Loucy (cell line): Measurements from ENCODE around the gene TMEM259.

Experiments used
- H2AFZ ChIP-seq: fragments of 200-600 bp; sonication (generic); 2 replicates; pipeline ENCODE4 v1.6.0; 2016; ENCODE audit warnings: antibody characterized with exemption, mild to moderate bottlenecking, low read length, moderate library complexity
- H3F3A ChIP-seq: fragments of 200-600 bp; 2 replicates; pipeline ENCODE4 v1.6.0; 2016; ENCODE audit warnings: antibody characterized with exemption, low read depth, mild to moderate bottlenecking
- H3K27me3 ChIP-seq: fragments of 200-600 bp; sonication (generic); 2 replicates; pipeline ENCODE4 v1.6.1; 2014; ENCODE audit warnings: low read length, mild to moderate bottlenecking; ENCODE audit not compliant: insufficient read depth, poor library complexity, severe bottlenecking
- H3K36me3 ChIP-seq: fragments of 200-600 bp; sonication (generic); 2 replicates; pipeline ENCODE4 v1.6.1; 2016; ENCODE audit warnings: low read length; ENCODE audit not compliant: insufficient read depth
- H3K4me1 ChIP-seq: fragments of 200-600 bp; sonication (generic); 2 replicates; pipeline ENCODE4 v1.5.1; 2014; ENCODE audit warnings: low read length, mild to moderate bottlenecking; ENCODE audit not compliant: insufficient read depth, poor library complexity, severe bottlenecking
- H3K4me2 ChIP-seq: fragments of 200-600 bp; sonication (generic); 2 replicates; pipeline ENCODE4 v1.6.0; 2014; ENCODE audit warnings: antibody characterized with exemption, low read length, low read depth, mild to moderate bottlenecking; ENCODE audit not compliant: poor library complexity, severe bottlenecking
- H3K4me3 ChIP-seq: fragments of 200-600 bp; sonication (generic); 2 replicates; pipeline ENCODE4 v1.5.1; 2014; ENCODE audit warnings: low read length, mild to moderate bottlenecking, mixed read lengths; ENCODE audit not compliant: poor library complexity, severe bottlenecking
- H3K79me2 ChIP-seq: fragments of 200-600 bp; sonication (generic); 2 replicates; pipeline ENCODE4 v1.6.1; 2014; ENCODE audit warnings: low read length; ENCODE audit not compliant: insufficient read depth
- H3K9ac ChIP-seq: fragments of 200-600 bp; sonication (generic); 2 replicates; pipeline ENCODE4 v1.6.0; 2014; ENCODE audit warnings: mild to moderate bottlenecking, low read depth, low read length, moderate library complexity; ENCODE audit not compliant: poor library complexity, severe bottlenecking
- H3K9me2 ChIP-seq: fragments of 200-600 bp; sonication (generic); replicated peaks from 2 replicates; pipeline ENCODE4 v1.6.1; 2016; ENCODE audit warnings: low read depth, low read length, mixed read lengths
- H3K9me3 ChIP-seq: fragments of 200-600 bp; sonication (generic); 2 replicates; pipeline ENCODE4 v1.6.1; 2014; ENCODE audit warnings: mild to moderate bottlenecking, antibody characterized with exemption, low read length, low read depth; ENCODE audit not compliant: insufficient read depth
- H4K20me1 ChIP-seq: fragments of 200-600 bp; sonication (generic); 2 replicates; pipeline ENCODE4 v1.6.0; 2014; ENCODE audit warnings: antibody characterized with exemption, low read length, mild to moderate bottlenecking; ENCODE audit not compliant: insufficient read depth, poor library complexity, severe bottlenecking
- EZH2phosphoT487 ChIP-seq: fragments of 200-600 bp; IDR thresholded peaks from 2 replicates; pipeline ENCODE4 v1.6.1; 2018; ENCODE audit warnings: antibody characterized with exemption, mild to moderate bottlenecking, moderate library complexity, borderline replicate concordance
- TF ChIP-seq, protein P1 (sequence below): fragments of 200-600 bp; sonication (generic); conservative IDR thresholded peaks from 2 replicates; pipeline ENCODE4 v1.5.1; 2014; ENCODE audit warnings: mild to moderate bottlenecking, antibody characterized with exemption, low read length

The TMEM259 gene

DNA sequence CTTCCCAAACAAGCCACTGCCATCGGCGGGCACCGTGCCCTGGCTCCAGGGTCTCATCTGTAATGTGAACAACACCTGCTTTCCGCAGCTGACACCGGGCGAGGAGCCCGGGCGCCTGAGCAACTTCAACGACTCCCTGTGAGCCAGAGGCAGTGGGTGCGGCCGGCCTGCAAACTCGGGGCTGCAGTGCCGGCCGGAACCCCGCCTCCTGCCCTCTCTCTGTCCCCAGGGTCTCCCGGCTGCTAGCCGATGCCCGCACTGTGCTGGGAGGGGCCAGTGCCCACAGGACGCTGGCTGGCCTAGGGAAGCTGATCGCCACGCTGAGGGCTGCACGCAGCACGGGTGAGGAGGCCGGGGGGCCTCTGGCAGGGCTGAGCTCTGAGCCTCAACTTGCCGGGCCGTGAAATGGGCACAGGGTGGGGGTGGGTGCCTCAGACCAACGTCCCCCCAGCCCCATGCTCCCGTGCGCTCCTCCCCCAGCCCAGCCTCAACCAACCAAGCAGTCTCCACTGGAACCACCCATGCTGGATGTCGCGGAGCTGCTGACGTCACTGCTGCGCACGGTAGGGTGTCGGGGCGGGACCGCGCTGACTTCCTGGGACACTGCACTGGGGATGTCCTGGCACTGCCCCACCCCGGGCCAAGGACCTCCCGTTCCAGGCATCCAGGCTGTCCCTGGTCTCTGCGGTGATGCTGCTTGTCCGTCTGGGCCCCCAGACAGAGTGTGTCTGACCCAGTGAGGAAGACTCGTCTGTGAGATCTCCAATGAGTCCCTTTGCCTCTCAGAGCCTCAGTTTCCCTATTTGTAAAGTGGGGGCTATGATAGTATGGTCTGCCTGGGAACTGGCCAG, 21.1 kb upstream of the TMEM259 start:
- H2AFZ ChIP-seq: no peak overlapping the region
- TF ChIP-seq EZH2phosphoT487: no peak
- TF ChIP-seq, protein P1, sequence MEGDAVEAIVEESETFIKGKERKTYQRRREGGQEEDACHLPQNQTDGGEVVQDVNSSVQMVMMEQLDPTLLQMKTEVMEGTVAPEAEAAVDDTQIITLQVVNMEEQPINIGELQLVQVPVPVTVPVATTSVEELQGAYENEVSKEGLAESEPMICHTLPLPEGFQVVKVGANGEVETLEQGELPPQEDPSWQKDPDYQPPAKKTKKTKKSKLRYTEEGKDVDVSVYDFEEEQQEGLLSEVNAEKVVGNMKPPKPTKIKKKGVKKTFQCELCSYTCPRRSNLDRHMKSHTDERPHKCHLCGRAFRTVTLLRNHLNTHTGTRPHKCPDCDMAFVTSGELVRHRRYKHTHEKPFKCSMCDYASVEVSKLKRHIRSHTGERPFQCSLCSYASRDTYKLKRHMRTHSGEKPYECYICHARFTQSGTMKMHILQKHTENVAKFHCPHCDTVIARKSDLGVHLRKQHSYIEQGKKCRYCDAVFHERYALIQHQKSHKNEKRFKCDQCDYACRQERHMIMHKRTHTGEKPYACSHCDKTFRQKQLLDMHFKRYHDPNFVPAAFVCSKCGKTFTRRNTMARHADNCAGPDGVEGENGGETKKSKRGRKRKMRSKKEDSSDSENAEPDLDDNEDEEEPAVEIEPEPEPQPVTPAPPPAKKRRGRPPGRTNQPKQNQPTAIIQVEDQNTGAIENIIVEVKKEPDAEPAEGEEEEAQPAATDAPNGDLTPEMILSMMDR: no peak
- no peak overlapping the region for H3K9ac ChIP-seq
- no peaks in the 10 kb centered on the region for H3K9me3 ChIP-seq
- H3K4me1 ChIP-seq: peaks cover 39% of the 10 kb centered on the region
- H3F3A ChIP-seq: peaks cover 10% of the 10 kb centered on the region
- no peaks in the 10 kb centered on the region; the same call in 1 of the 2 replicates for H3K36me3 ChIP-seq
- no peaks in the 10 kb centered on the region for H3K27me3 ChIP-seq
- H3K9me2 ChIP-seq: no peaks in the 10 kb centered on the region
- no peak overlapping the region for H3K4me3 ChIP-seq
- H4K20me1 ChIP-seq: peaks cover 3% of the 10 kb centered on the region
- no peaks in the 10 kb centered on the region for H3K79me2 ChIP-seq
- H3K4me2 ChIP-seq: no peak overlapping the region

DNA sequence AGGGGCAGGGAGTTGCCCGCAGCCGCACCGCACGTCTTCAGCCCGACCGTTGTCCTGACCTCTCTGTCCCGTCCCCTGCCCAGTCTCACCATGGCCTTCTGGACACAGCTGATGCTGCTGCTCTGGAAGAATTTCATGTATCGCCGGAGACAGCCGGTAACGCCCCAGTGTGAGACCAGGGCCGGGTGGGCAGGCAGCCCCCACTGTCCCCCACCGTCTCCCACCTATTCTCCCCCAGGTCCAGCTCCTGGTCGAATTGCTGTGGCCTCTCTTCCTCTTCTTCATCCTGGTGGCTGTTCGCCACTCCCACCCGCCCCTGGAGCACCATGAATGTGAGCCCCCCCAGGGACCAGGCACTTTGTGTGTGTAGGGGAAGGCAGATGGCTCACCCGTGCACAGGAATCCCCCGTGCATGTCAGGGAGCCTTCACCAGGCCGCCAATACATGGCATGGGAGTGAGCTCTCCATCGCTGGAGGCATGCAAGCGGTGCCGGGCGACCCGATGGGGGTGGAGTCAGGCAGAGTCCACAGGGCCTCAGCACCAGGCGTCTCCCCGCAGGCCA, 20.4 kb upstream of the TMEM259 start:
- Histone ChIP-seq H3K36me3 (peaks cover 3% of the 10 kb centered on the region; the same call in 1 of the 2 replicates), H3K79me2 (no peaks in the 10 kb centered on the region), H3K9ac (no peak overlapping the region), H3K27me3 (no peaks in the 10 kb centered on the region), H3F3A (peaks cover 10% of the 10 kb centered on the region), H4K20me1 (peaks cover 3% of the 10 kb centered on the region), H3K9me3 (no peaks in the 10 kb centered on the region), H3K4me3 (peak overlapping the region; percentile 83), H3K4me1 (peaks cover 39% of the 10 kb centered on the region), H3K4me2 (peak overlapping the region; percentile 88), H2AFZ (no peak overlapping the region), H3K9me2 (no peaks in the 10 kb centered on the region)
- TF ChIP-seq, protein P1: no peak

DNA sequence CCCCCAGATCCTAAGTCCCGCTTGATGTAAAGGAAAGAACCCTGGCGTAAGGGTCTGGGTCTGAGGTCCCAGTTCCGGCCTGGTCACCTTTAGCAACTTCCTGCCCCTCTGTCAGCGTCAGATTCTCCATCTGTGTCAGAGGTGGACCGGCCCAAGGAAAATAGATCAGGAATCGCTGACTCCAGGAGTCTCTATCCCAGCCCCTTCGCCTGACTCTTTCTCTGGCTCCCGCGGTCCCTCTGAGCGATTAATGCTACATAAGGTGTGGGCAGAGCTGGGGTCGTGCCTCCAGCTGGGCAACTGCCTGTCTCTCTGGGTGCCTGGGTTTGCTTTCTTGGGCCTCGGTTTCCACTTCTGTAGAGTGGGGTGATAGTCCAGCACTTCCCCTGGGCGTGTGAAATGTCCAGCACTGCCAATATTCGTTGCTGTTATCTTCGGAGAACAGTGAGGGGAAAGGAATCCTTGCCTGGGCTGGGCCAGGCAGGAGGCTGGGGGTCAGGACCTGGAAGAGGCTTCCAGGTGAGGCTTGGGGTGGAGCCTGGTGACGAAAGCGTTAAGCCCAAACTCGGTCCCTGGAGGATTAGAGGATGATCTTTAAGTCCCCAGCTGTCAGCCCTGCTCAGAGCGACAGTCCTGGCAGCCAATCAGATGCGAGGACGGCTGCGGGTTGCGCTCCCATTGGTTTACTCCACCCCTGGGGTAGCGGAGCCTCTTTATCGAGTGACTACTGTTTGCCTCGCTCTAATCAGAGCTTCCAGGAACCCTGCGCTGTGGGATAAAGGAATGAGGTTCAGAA, 19.8 kb upstream of the TMEM259 start:
- no peaks in the 10 kb centered on the region for H3K27me3 ChIP-seq
- H2AFZ ChIP-seq: peak overlapping the region; percentile 59
- H3K4me2 ChIP-seq: peak overlapping the region; percentile 88
- H3K9me3 ChIP-seq: no peaks in the 10 kb centered on the region
- H4K20me1 ChIP-seq: peaks cover 8% of the 10 kb centered on the region
- H3K36me3 ChIP-seq: peaks cover 8% of the 10 kb centered on the region; the same call in 1 of the 2 replicates
- peaks cover 39% of the 10 kb centered on the region for H3K4me1 ChIP-seq
- TF ChIP-seq EZH2phosphoT487: no peak
- TF ChIP-seq, protein P1: no peak
- no peaks in the 10 kb centered on the region for H3K9me2 ChIP-seq
- H3K9ac ChIP-seq: peak overlapping the region; percentile 76
- H3K79me2 ChIP-seq: no peaks in the 10 kb centered on the region
- H3K4me3 ChIP-seq: peak overlapping the region; percentile 83
- H3F3A ChIP-seq: peaks cover 10% of the 10 kb centered on the region
